Renal pelvis (tissue), 4 donors: Measurements from ENCODE around the gene SLC6A3. TPM values are rescaled to one million over a fixed set of nuclear protein-coding genes. Genes with fewer than 3 reads are reported as not detected.

Experiments used
- DNase-seq: peaks from one replicate; pipeline ENCODE4 v3.0.0-alpha.2; 2013
- polyA plus RNA-seq, 3 donors: library from polyadenylated mRNA; unstranded; fragments of 120-200 nt; gene quantifications; one replicate each; pipeline ENCODE4 v1.2.1, GENCODE V29; 2013; ENCODE audit not compliant: insufficient read length in 3 of 3

SLC6A3 gene
- polyA plus RNA-seq, 3 donors = 0.15 to 0.40 (median 0.21) TPM

- DNase-seq = peak; percentile 42
Measured at GRCh38 chr5:1409381-1410110, 35.7 kb downstream of the SLC6A3 start.

- DNase-seq = no peak
Measured at GRCh38 chr5:1406681-1407640, 38.3 kb downstream of the SLC6A3 start.

DNA sequence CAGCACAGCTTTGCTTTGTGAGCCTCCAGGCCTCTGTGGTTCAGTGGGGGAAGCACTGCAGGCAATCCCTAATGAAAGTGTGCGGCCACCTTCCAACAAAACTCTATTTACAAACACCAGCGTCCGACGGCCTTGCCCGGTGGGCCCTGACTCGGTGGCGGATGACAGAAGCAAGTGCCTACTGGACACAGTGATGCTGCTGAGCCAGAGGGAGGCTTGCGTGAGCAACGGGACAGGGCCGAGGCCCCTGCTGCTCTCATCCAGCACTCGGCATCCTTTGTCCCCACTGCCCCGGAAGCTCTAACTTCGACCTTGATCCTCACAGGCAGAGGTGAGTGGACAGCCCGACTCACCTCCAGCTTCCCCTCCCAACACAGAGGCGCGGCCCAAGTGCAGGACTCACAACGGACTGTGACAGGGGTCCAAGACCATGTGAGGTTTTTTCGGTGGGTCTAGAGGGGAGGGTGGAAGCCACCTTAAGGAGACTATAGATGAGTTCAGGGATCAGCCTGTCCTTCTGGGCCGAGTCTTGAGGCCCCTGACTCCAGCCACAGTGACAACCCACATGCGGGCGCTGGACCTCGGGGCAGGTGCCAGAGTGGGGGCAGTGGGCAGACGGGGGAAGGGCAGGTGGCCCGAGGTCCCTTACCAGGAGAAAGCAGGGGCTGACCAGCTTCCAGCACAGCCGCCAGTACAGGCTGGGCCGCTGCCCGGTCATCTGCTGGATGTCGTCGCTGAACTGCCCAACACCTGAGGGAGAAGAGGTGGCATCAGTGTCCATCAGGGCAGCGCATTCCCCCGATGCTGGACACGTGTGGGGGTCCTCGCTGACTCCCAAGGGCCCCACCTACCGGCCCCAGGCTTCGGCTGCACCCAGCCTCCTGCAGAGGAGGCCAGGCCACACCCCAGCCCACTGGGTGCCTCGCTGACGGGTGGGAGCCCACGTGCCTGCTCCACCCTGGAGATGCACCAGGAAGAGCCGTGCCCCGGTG, 39.4 kb downstream of the SLC6A3 start:
- DNase-seq = no peak

DNA sequence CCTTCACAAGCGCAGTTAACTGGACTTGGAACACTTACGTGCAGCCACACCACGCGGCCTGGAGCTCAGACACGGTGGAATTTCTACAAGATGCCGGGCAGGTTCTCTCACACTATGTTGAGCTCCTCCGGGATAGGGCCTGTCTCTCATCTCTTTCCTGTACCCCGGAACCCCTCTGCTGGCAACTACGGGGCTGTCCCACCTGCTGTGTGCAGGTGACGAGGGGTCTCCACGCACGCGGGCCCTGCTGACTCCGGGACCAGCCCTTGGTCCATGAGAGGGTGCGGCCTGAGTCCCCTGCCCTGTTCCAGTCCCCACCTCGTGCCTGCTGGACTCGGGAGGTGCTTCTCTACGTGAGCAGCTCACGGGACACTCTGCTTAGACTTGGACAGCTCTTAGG, 40.1 kb downstream of the SLC6A3 start:
- no peak for DNase-seq

- DNase-seq = no peak
Measured at GRCh38 chr5:1404062-1404461, 41.2 kb downstream of the SLC6A3 start.

- no peak for DNase-seq
Measured at GRCh38 chr5:1402611-1403255, 42.5 kb downstream of the SLC6A3 start.

- DNase-seq = no peak
Measured at GRCh38 chr5:1401536-1402138, 43.6 kb downstream of the SLC6A3 start.

- no peak for DNase-seq
Measured at GRCh38 chr5:1400936-1401335, 44.3 kb downstream of the SLC6A3 start.

GRCh38 chr5:1400211-1400855, 44.9 kb downstream of the SLC6A3 start:
- no peak for DNase-seq

GRCh38 chr5:1399737-1400136, 45.5 kb downstream of the SLC6A3 start:
- DNase-seq = no peak

DNA sequence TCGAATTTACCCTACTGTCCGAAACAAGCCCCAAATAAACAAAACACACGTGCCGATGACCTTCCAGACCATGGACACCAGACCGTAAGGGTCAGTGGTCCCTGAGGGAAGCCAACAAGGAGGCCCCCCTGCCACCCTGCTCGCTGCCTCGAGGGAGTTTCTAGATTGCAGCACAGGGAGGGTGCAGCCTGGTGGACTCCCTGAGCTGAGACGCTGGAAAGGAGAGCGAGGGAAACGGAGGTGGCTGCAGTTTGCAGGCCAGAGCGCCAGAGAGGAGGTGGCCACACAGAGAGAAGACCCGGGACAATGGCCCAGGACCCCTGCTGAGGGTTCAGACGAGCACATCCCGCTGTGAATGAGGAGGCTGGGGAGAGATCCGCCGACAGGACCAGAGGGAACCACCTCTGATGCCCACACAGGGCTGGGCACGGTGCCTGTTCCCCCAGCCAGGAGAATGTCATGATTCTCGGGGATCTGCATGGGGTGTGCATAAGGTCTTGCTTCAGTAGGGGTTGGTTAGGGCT, 48.9 kb downstream of the SLC6A3 start:
- DNase-seq = no peak

- no peak for DNase-seq
Measured at GRCh38 chr5:1394881-1395860, 50.1 kb downstream of the SLC6A3 start.

GRCh38 chr5:1393571-1394501, 51.4 kb downstream of the SLC6A3 start:
- no peak for DNase-seq

GRCh38 chr5:1392801-1393565, 52.3 kb downstream of the SLC6A3 start:
- no peak for DNase-seq

GRCh38 chr5:1392261-1392660, 53.0 kb downstream of the SLC6A3 start:
- DNase-seq = no peak

DNA sequence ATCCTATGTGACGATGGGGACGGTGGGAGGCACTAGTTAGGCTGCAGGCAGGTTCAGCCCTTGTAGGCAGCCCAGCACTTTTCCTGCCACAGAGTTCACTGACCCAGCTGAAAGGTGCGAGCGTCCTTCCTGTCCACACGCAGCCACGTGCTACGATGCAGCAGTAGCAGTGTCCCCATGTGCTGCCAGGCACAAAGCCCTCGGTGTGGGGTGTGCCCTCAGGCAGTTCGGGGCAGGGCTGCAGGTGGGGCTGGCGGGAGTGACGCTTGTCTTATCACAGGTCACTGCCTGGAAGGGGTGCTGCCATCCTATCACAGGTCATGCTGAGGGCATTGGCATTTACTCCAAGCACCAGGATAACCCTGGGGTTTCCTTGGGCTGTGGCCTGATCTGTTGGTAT, 53.5 kb downstream of the SLC6A3 start:
- DNase-seq = no peak
